Mucosa of descending colon (tissue), 3 donors: Measurements from ENCODE around the gene PFKFB3. TPM values are rescaled to one million over a fixed set of nuclear protein-coding genes. Genes with fewer than 3 reads are reported as not detected.

Experiments used
- ATAC-seq: fragments of 200-7000 bp; cut with Tn5 transposase; one replicate; pipeline ENCODE4 v1.9.1; 2020; ENCODE audit warnings: mild to moderate bottlenecking, moderate library complexity
- DNase-seq, 3 donors: peaks; one replicate each; pipeline ENCODE4 v3.0.0-alpha.2; 2020
- H3K36me3 ChIP-seq: fragments of 200-600 bp; one replicate; pipeline ENCODE4 v1.8.0; 2021; ENCODE audit warnings: low read depth, mild to moderate bottlenecking
- H3K4me1 ChIP-seq: fragments of 200-600 bp; one replicate; pipeline ENCODE4 v1.8.0; 2021; ENCODE audit warnings: low read depth, mild to moderate bottlenecking
- H3K4me3 ChIP-seq: fragments of 200-600 bp; one replicate; pipeline ENCODE4 v1.8.0; 2021; ENCODE audit warnings: mild to moderate bottlenecking
- H3K9me3 ChIP-seq: fragments of 200-600 bp; one replicate; pipeline ENCODE4 v1.8.0; 2021; ENCODE audit warnings: mild to moderate bottlenecking
- CTCF ChIP-seq: fragments of 200-600 bp; IDR thresholded peaks from one replicate; pipeline ENCODE4 v1.8.0; 2022; ENCODE audit warnings: antibody characterized with exemption, mild to moderate bottlenecking
- intact Hi-C, 2 donors: fragments of 100-400 bp; cut with DNase I in 1 of 2; cut with micrococcal nuclease in 1 of 2; formaldehyde crosslinking; loops; one replicate each; pipeline versions ENCODE4 v1.11.0 to v1.11.1; 2022; cut with DNase I, micrococcal nuclease
- total RNA-seq, 3 donors: library from RNA; stranded (reverse); fragmentation: NEBNext Ultra II Directional in 2 of 3; extraction: Animal tissue kit (Norgen Biotek cat#: 25700) in 2 of 3; gene quantifications; one replicate each; pipeline versions ENCODE4 v1.2.1 to v1.2.4, GENCODE V29; 2021 to 2023
- donor health status: DM: no; HTN: no; CAD: no; lungs with moderate emphysema.
- donor health status: DM: no; HTN: no; CAD: no.
- donor health status: DM: no; HTN: yes; CAD: no.

PFKFB3 gene
- total RNA-seq, 3 donors from 2014 or later: 19.3 to 39.0 (median 21.7) TPM

DNA sequence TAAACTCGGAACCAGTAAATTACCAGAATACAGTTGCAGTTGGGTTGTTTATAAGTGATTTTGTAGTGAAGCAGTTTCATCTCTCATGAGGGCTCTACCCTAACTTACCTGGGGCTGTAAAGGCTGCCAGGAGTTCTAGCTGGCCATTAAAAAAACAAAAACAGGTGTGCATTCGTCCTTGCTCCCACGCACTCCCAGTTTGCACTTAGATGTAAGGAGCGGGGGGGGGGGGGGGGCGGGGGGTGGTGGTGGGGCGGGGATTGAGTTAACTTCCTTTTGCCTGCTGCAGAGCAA, 2.3 kb upstream of the PFKFB3 start:
- Histone ChIP-seq H3K4me3 (no peak overlapping the region), H3K36me3 (no peaks in the 10 kb centered on the region), H3K9me3 (no peaks in the 10 kb centered on the region), H3K4me1 (peaks cover 31% of the 10 kb centered on the region)
- TF ChIP-seq CTCF: no peak
- intact Hi-C loops: loop anchor here (5.0 to 10.0 kb wide), 2 partner anchors 202 to 204 kb away; no protein-coding TSS in a partner anchor
- ATAC-seq: no peak
- no peak for DNase-seq

DNA sequence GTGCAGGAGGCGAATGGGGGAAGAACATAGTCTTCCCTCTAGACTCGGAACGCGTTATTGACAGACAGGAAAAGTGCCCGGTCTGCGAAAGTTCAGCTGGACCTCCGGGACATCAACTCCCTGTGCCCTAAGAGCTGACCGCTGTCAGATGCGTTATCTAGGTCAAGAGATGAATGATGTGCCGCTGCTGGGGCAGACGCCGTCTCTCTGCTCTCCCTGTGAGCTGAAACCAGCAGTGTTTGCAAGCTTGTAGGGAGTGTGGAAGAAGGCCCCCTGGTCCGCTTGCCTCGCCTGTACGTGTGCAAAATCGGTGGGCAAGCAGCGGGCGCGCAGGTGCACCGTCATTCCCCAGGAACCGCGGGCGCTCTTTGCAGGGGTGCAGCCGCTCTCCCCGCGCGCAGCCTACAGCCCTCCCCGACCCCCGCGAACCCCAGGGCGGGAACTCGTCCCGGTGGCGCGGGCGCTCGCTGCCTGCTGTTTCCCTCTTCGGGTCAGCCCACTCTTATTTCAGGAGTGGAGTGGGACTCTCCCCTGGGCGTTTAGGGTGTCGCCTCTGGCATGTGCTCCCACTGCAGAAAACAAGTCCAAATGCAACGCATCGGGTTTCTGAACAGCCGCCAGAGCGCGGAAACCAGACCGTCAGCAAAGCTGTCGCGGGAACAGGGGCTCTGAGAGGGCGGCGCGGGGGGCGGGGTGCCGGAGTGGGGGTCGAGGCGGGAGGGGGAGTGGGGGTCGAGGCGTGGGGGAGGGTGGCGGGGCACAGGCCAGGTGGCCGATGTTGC, 1.8 kb upstream of the PFKFB3 start:
- no peaks in the 10 kb centered on the region for H3K9me3 ChIP-seq
- peaks cover 31% of the 10 kb centered on the region for H3K4me1 ChIP-seq
- TF ChIP-seq CTCF: no peak
- no peaks in the 10 kb centered on the region for H3K36me3 ChIP-seq
- ATAC-seq (peak; percentile 1), DNase-seq (peak; percentile 48 to 74 (median 67))
- intact Hi-C loops: loop anchor here (5.0 to 10.0 kb wide), 2 partner anchors 201 to 204 kb away; no protein-coding TSS in a partner anchor
- no peak overlapping the region for H3K4me3 ChIP-seq

GRCh38 chr10:6201516-6201975, 1.2 kb upstream of the PFKFB3 start:
- H3K4me1 ChIP-seq: peaks cover 31% of the 10 kb centered on the region
- H3K36me3 ChIP-seq: no peaks in the 10 kb centered on the region
- intact Hi-C loops: loop anchor here (5.0 to 10.0 kb wide), 2 partner anchors 201 to 203 kb away; no protein-coding TSS in a partner anchor
- H3K4me3 ChIP-seq: no peak overlapping the region
- TF ChIP-seq CTCF: no peak
- DNase-seq (peak; percentile 78 to 89 (median 81)), ATAC-seq (peak; percentile 67)
- no peaks in the 10 kb centered on the region for H3K9me3 ChIP-seq

GRCh38 chr10:6202098-6202683, 541 bp upstream of the PFKFB3 start:
- Histone ChIP-seq H3K9me3 (no peaks in the 10 kb centered on the region), H3K36me3 (no peaks in the 10 kb centered on the region), H3K4me1 (peaks cover 31% of the 10 kb centered on the region), H3K4me3 (no peak overlapping the region)
- ATAC-seq: peak; percentile 5
- no peak for TF ChIP-seq CTCF
- intact Hi-C loops: loop anchor here (5.0 to 10.0 kb wide), 2 partner anchors 200 to 203 kb away; no protein-coding TSS in a partner anchor
- peak in 1 of 3 donors; percentile 70 for DNase-seq

GRCh38 chr10:6203331-6204062, 765 bp downstream of the PFKFB3 start:
- ATAC-seq: peak; percentile 60
- Histone ChIP-seq H3K4me3 (peak overlapping the region; percentile 28), H3K36me3 (no peaks in the 10 kb centered on the region), H3K4me1 (peaks cover 31% of the 10 kb centered on the region), H3K9me3 (no peaks in the 10 kb centered on the region)
- peak in 2 of 3 donors; percentile 60 to 73 for DNase-seq
- peak; percentile 30 for TF ChIP-seq CTCF
- intact Hi-C loops: loop anchor here (5.0 to 10.0 kb wide), 2 partner anchors 199 to 201 kb away; no protein-coding TSS in a partner anchor
